ENCODE results near the gene CSNK1A1. TPM values are rescaled to one million over a fixed set of nuclear protein-coding genes. Genes with fewer than 3 reads are reported as not detected.

Gene CSNK1A1
- total and polyA plus RNA-seq, 2 experiments from 2014 or later: 106 to 231 TPM

GRCh38 chr5:149453618-149454415 lies 97.4 kb downstream of the CSNK1A1 start:
- H3K36me3 ChIP-seq (replicated peaks; ENCODE audit: insufficient read depth, low read depth): no peaks in the 10 kb centered on the region
- TF ChIP-seq CTCF (IDR thresholded peaks at IDR 0.05; ENCODE audit: poor library complexity) (no peak), EZH2phosphoT487 (IDR thresholded peaks at IDR 0.05; ENCODE audit: low read depth, severe bottlenecking, unreplicated experiment) (no peak), EZH2 (IDR thresholded peaks at IDR 0.05; ENCODE audit: borderline replicate concordance) (no peak)
- no peak overlapping the region for H3K4me3 ChIP-seq
- H4K20me1 ChIP-seq (ENCODE audit: insufficient read depth, poor library complexity, severe bottlenecking): no peaks in the 10 kb centered on the region
- WGBS (ENCODE audit: low lambda C conversion rate, missing lambda C conversion rate): 72% methylated on average over 10 of the region's 10 CpGs
- H3K9me3 ChIP-seq (ENCODE audit: low read depth): no peaks in the 10 kb centered on the region
- no peak for DNase-seq (ENCODE audit: low spot score)
- no peak overlapping the region for H2AFZ ChIP-seq
- H3K4me2 ChIP-seq: no peak overlapping the region
- H3K9me2 ChIP-seq (replicated peaks; ENCODE audit: insufficient read depth): no peaks in the 10 kb centered on the region
- H3K4me1 ChIP-seq (ENCODE audit: insufficient read depth): peaks cover 49% of the 10 kb centered on the region
- no peaks in the 10 kb centered on the region for H3K27me3 ChIP-seq
- peak overlapping the region; percentile 94 for H3K27ac ChIP-seq
- H3K79me2 ChIP-seq: no peaks in the 10 kb centered on the region

GRCh38 chr5:149452665-149453617 lies 98.3 kb downstream of the CSNK1A1 start:
- Histone ChIP-seq H4K20me1 (ENCODE audit: insufficient read depth, poor library complexity, severe bottlenecking) (no peaks in the 10 kb centered on the region), H3K4me1 (ENCODE audit: insufficient read depth) (peaks cover 49% of the 10 kb centered on the region)
- peak; percentile 76 for DNase-seq (ENCODE audit: low spot score)

GRCh38 chr5:149452007-149452664 lies 99.1 kb downstream of the CSNK1A1 start:
- Histone ChIP-seq H3K4me1 (ENCODE audit: insufficient read depth) (peaks cover 45% of the 10 kb centered on the region), H3K27me3 (no peaks in the 10 kb centered on the region), H3K27ac (peak overlapping the region; percentile 94), H3K9me2 (replicated peaks; ENCODE audit: insufficient read depth) (no peaks in the 10 kb centered on the region), H3K4me2 (no peak overlapping the region), H3K9me3 (ENCODE audit: low read depth) (no peaks in the 10 kb centered on the region), H4K20me1 (ENCODE audit: insufficient read depth, poor library complexity, severe bottlenecking) (no peaks in the 10 kb centered on the region), H2AFZ (no peak overlapping the region), H3K4me3 (no peak overlapping the region), H3K36me3 (replicated peaks; ENCODE audit: insufficient read depth, low read depth) (no peaks in the 10 kb centered on the region), H3K79me2 (no peaks in the 10 kb centered on the region)
- WGBS (ENCODE audit: low lambda C conversion rate, missing lambda C conversion rate): 17% methylated on average over 11 of the region's 11 CpGs
- no peak for TF ChIP-seq EZH2phosphoT487 (IDR thresholded peaks at IDR 0.05; ENCODE audit: low read depth, severe bottlenecking, unreplicated experiment)
- TF ChIP-seq EZH2 (IDR thresholded peaks at IDR 0.05; ENCODE audit: borderline replicate concordance): no peak
- no peak for TF ChIP-seq CTCF (IDR thresholded peaks at IDR 0.05; ENCODE audit: poor library complexity)
- DNase-seq (ENCODE audit: low spot score): peak; percentile 89

More at GRCh38 chr5:149452665-149453617, 98.3 kb downstream of the CSNK1A1 start:
- Histone ChIP-seq H3K27ac (peak overlapping the region; percentile 94), H3K27me3 (no peaks in the 10 kb centered on the region), H2AFZ (no peak overlapping the region), H3K4me2 (no peak overlapping the region), H3K9me2 (replicated peaks; ENCODE audit: insufficient read depth) (no peaks in the 10 kb centered on the region), H3K36me3 (replicated peaks; ENCODE audit: insufficient read depth, low read depth) (no peaks in the 10 kb centered on the region), H3K9me3 (ENCODE audit: low read depth) (no peaks in the 10 kb centered on the region), H3K4me3 (no peak overlapping the region), H3K79me2 (no peaks in the 10 kb centered on the region)
- TF ChIP-seq CTCF (IDR thresholded peaks at IDR 0.05; ENCODE audit: poor library complexity) (no peak), EZH2 (IDR thresholded peaks at IDR 0.05; ENCODE audit: borderline replicate concordance) (no peak), EZH2phosphoT487 (IDR thresholded peaks at IDR 0.05; ENCODE audit: low read depth, severe bottlenecking, unreplicated experiment) (no peak)
- 80% methylated on average over 16 of the region's 16 CpGs for WGBS (ENCODE audit: low lambda C conversion rate, missing lambda C conversion rate)
